Upper lobe of left lung (tissue), 4 donors: ENCODE measurements around the gene SLC17A3.

Source experiments
- CTCF ChIP-seq, 6 experiments: fragments of 450-650 bp in 4 of 6; fragments of 200-600 bp in 2 of 6; sonication (generic) in 2 of 6; IDR thresholded peaks; one replicate each; pipeline ENCODE4 v1.5.1; 2016 to 2019; ENCODE audit warnings: antibody characterized with exemption in 6 of 6
- EP300 ChIP-seq, 4 donors: sonication (generic); formaldehyde crosslinking; IDR thresholded peaks; one replicate each; pipeline ENCODE4 v1.5.1; 2017; ENCODE audit warnings: antibody characterized with exemption in 4 of 4, control low read depth in 2 of 4
- POLR2A ChIP-seq, 4 donors: fragments of 450-650 bp; IDR thresholded peaks; one replicate each; pipeline ENCODE4 v1.5.1; 2016 to 2017; ENCODE audit warnings: antibody characterized with exemption in 4 of 4, mild to moderate bottlenecking in 2 of 4
- POLR2AphosphoS5 ChIP-seq, 2 donors: sonication (generic); formaldehyde crosslinking; IDR thresholded peaks; one replicate each; pipeline ENCODE4 v1.5.1; 2017; ENCODE audit warnings: antibody characterized with exemption in 2 of 2

- TF ChIP-seq POLR2A (IDR thresholded peaks at IDR 0.05), result no peak
- TF ChIP-seq EP300 (IDR thresholded peaks at IDR 0.05), result no peak
- no peak for TF ChIP-seq POLR2AphosphoS5 (IDR thresholded peaks at IDR 0.05)
- no peak for TF ChIP-seq CTCF (IDR thresholded peaks at IDR 0.05)
These were observed 14.6 kb upstream of the SLC17A3 start for GRCh38 chr6:25888626-25889025.
